GM12873 (cell line): ENCODE results near the gene FSIP1.

Experiments
- TF ChIP-seq, protein P1 (sequence below): IDR thresholded peaks from 2 replicates; pipeline ENCODE4 v1.5.1; 2012; ENCODE audit warnings: low read depth, mild to moderate bottlenecking, moderate library complexity, low read length, control low read depth; ENCODE audit not compliant: insufficient read depth; ENCODE audit errors: missing control alignments

The FSIP1 gene

DNA sequence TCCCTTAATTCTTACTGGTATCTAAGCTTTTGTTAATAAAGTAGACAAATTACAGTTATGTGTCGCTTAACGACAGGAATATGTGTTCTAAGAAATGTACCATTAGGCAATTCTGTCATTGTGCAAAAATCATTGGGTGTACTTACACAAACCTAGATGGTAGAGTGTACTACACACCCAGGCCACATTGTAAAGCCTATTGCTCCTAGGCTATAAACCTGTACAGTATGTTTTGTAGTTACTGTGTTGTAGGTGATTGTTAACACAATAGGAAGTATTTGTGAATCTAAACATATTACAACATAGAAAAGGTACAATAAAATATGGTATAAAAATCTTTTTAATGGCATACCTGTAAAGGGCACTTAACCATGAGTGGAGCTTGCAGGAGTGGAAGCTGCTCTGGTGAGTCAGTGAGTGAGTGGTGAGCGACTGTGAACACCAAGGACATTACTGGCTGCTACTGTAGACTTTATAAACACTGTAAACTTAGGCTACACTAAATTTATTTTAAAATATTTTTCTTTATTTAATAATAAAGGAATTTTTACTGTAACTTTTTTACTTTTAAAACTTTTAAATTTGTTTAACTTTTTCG, 47.4 kb downstream of the FSIP1 start:
- TF ChIP-seq, protein P1, sequence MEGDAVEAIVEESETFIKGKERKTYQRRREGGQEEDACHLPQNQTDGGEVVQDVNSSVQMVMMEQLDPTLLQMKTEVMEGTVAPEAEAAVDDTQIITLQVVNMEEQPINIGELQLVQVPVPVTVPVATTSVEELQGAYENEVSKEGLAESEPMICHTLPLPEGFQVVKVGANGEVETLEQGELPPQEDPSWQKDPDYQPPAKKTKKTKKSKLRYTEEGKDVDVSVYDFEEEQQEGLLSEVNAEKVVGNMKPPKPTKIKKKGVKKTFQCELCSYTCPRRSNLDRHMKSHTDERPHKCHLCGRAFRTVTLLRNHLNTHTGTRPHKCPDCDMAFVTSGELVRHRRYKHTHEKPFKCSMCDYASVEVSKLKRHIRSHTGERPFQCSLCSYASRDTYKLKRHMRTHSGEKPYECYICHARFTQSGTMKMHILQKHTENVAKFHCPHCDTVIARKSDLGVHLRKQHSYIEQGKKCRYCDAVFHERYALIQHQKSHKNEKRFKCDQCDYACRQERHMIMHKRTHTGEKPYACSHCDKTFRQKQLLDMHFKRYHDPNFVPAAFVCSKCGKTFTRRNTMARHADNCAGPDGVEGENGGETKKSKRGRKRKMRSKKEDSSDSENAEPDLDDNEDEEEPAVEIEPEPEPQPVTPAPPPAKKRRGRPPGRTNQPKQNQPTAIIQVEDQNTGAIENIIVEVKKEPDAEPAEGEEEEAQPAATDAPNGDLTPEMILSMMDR, result no peak

DNA sequence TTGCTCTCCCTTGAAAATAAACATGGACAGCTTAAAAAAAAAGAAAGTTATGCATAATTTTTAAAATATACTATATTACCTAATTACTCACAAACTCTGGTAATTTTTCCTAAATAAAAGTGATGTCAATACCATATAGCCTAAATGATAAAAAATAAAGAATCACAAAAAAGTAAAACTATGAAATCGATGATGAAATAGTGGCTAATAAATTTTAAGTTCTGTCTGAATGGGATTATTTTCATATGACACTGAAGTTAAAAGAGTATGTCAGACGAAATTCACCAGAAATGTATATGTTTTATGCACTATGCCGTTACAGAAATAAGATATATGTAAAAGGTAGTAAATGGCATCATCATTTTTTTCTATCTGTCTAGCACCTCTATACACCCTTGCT, 51.4 kb downstream of the FSIP1 start:
- TF ChIP-seq, protein P1, result no peak

DNA sequence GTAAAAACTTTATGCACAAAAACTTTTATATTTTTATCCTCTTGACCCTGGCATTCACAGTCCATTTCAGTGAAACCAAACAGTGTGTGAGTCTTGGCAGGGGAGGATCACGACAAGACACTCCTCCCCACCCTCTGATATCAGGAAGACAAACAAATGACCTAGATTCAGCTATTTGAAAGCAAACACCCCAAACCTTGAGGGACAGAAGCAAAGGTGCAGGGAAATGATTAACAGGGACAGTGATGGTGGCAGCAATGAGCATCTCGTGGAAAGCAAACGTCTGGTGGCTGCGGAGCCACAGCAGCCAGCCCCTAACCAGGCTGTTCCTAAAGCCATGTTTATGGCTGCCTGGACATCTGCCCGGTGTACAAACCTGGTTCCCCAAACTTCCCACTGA, 52.1 kb downstream of the FSIP1 start:
- TF ChIP-seq, protein P1, result no peak

DNA sequence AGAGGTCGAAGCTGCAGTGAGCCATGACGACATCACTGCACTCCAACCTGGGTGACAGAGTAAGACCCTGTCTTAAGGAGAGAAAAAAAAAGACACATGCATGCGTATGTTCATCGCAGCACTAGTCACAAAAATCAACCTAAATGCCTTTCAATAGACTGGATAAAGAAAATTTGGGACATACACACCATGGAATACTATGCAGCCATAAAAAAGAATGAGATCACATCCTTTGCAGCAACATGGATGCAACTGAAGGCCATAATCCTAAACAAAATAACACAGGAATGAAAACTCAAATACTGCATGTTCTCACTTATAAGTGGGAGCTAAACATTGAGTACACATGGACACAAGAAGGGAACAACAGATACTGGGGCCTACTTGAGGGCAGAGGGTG, 53.1 kb downstream of the FSIP1 start:
- TF ChIP-seq, protein P1, result no peak

DNA sequence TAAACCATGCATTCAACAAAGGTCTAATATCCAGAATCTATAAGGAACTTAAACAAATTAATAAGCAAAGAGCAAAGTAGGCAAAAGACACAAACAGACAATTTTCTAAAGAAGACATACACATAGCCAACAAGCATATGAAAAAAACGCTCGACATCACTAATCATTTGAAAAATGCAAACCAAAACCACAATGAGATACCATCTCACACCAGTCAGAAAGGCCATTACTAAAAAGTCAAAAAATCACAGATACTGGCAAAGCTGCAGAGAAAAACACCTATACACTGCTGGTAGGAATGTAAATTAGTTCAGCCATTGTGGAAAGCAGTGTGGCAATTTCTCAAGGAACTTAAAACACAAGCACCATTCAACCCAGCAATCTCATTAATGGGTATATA, 53.8 kb downstream of the FSIP1 start:
- TF ChIP-seq, protein P1, result no peak

DNA sequence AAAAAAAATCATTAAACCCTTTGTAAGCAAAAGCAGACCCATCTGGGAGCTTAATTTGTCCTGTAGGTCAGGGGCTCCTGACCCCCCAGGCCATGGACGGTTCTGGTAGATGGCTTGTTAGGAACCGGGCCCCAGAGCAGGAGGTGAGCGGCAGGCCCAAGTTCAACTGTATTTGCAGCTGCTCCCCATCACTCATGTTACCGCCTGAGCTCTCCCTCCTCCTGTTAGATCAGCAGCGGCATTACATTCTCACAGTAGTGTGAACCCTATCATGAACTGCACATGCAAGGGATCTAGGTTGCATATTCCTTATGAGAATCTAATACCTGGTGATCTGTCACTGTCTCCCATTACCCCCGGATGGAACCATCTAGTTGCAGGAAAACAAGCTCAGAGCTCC, 60.7 kb downstream of the FSIP1 start:
- TF ChIP-seq, protein P1, result no peak

DNA sequence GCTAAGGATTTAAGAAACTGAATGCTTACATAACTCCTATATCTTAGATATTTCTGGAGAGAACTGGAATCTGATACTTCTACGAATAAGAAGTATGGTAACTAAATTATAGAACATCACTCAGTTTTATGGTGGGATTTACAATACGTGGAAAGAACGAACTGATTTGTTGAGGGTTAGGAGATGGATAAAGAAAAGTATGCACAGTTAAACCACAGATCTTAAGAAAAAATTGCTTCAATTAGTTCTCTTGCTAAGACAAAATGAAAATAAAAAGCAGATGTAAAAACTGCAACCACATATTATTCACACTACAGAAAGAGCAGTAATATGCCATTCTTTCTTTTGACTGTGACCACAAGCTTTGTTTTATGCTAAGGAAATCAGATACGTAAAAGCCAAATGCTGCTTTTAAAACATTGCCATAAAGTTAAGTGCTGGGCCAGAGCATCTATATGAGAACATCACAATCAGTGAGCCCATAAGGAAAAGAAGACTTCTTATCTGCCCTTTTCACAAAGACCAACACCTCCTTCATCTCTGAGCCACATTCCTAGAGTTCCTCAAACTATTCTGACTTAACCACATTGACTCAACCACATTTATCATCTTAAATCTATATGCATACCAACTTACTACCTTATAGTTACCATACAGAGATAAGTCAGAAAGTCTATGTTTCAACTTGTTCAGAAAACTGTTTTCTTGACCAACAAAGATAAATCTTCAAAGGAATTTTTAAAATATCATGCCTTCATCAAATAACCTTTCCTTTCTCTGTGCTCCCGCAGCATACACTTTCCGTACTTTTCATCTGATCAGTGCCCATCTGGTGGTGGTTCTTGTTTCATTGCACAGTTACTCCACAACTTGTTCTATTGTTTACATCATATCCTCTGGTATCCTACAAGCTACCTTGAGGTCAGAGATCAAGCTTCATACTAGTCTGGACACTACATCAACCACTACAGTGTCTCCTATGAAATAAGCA, 61.7 kb downstream of the FSIP1 start:
- TF ChIP-seq, protein P1, result no peak
